ENCODE measurements around the gene PLEKHM3.

- TF ChIP-seq CTCF (IDR thresholded peaks at IDR 0.05; ENCODE audit: insufficient read depth, low read length) (no peak), POLR2AphosphoS5 (IDR thresholded peaks at IDR 0.05; ENCODE audit: low read depth) (no peak)
These were observed 17.1 kb upstream of the PLEKHM3 start for GRCh38 chr2:208042450-208042849.
